CD14-positive monocyte (primary cell): ENCODE measurements around the gene RXFP2. TPM values are rescaled to one million over a fixed set of nuclear protein-coding genes. Genes with fewer than 3 reads are reported as not detected.

ENCODE experiments used
- DNase-seq, 3 donors: peaks; one replicate each; pipeline ENCODE4 v3.0.0-alpha.2; 2011 to 2022
- H2AFZ ChIP-seq: 2 replicates; pipeline ENCODE4 v1.6.0; 2012; ENCODE audit warnings: mild to moderate bottlenecking, low read depth, low read length, inconsistent platforms; ENCODE audit not compliant: insufficient read depth, poor library complexity, severe bottlenecking
- H3K27ac ChIP-seq, 2 donors: 1 replicate in 1 of 2; 2 replicates in 1 of 2; pipeline ENCODE4 v1.5.1; 2012 to 2013; ENCODE audit warnings: low read length in 2 of 2, control low read depth in 1 of 2, inconsistent platforms in 1 of 2, low read depth in 1 of 2, mild to moderate bottlenecking in 1 of 2
- H3K27me3 ChIP-seq, 2 donors: one replicate each; pipeline versions ENCODE4 v1.6.0 to v1.6.1; 2011 to 2013; ENCODE audit warnings: low read length in 2 of 2; ENCODE audit not compliant: control insufficient read depth in 2 of 2, insufficient read depth in 2 of 2
- H3K36me3 ChIP-seq, 2 donors: replicated peaks in 1 of 2; 1 replicate in 1 of 2; 2 replicates in 1 of 2; pipeline versions ENCODE4 v1.5.1 to v1.6.1; 2012 to 2013; ENCODE audit warnings: low read length in 2 of 2, control low read depth in 1 of 2, inconsistent platforms in 1 of 2, mild to moderate bottlenecking in 1 of 2; ENCODE audit not compliant: insufficient read depth in 2 of 2, control insufficient read depth in 1 of 2
- H3K4me1 ChIP-seq, 2 donors: 1 replicate in 1 of 2; 2 replicates in 1 of 2; pipeline versions ENCODE4 v1.5.1 to v1.6.1; 2012 to 2013; ENCODE audit warnings: low read length in 2 of 2, control low read depth in 1 of 2, inconsistent platforms in 1 of 2, mild to moderate bottlenecking in 1 of 2, moderate library complexity in 1 of 2; ENCODE audit not compliant: insufficient read depth in 2 of 2, control insufficient read depth in 1 of 2
- H3K4me2 ChIP-seq: replicated peaks from 2 replicates; pipeline ENCODE3; 2012; ENCODE audit warnings: low read length, moderate library complexity, mild to moderate bottlenecking; ENCODE audit not compliant: poor library complexity, severe bottlenecking; ENCODE audit errors: extremely low read depth
- H3K4me3 ChIP-seq, 3 experiments: fragments of 200-600 bp in 1 of 3; sonication (generic) in 1 of 3; replicated peaks in 1 of 3; 1 replicate in 2 of 3; 2 replicates in 1 of 3; pipeline ENCODE4 v1.5.1; 2011 to 2013; ENCODE audit warnings: low read length in 3 of 3, mild to moderate bottlenecking in 3 of 3, control low read depth in 2 of 3, low read depth in 2 of 3, inconsistent platforms in 1 of 3, moderate library complexity in 1 of 3
- H3K79me2 ChIP-seq: 2 replicates; pipeline ENCODE4 v1.6.0; 2012; ENCODE audit warnings: mild to moderate bottlenecking, control low read depth, inconsistent platforms, low read length, moderate library complexity; ENCODE audit not compliant: insufficient read depth
- H3K9ac ChIP-seq: 2 replicates; pipeline ENCODE4 v1.6.0; 2017; ENCODE audit warnings: low read length, mild to moderate bottlenecking; ENCODE audit not compliant: insufficient read depth, poor library complexity, severe bottlenecking
- H3K9me3 ChIP-seq, 2 donors: replicated peaks in 1 of 2; 1 replicate in 1 of 2; 2 replicates in 1 of 2; pipeline versions ENCODE4 v1.5.1 to v1.6.1; 2012 to 2013; ENCODE audit warnings: low read length in 2 of 2, control low read depth in 1 of 2; ENCODE audit not compliant: control insufficient read depth in 1 of 2, insufficient read depth in 1 of 2
- H4K20me1 ChIP-seq: 2 replicates; pipeline ENCODE4 v1.6.0; 2012; ENCODE audit warnings: mild to moderate bottlenecking, low read length, control low read depth, moderate library complexity; ENCODE audit not compliant: insufficient read depth
- H3K27ac Mint-ChIP-seq, 7 donors: one replicate each; pipeline ENCODE4 v1.8.0; 2020; ENCODE audit warnings: mild to moderate bottlenecking in 7 of 7, mixed read lengths in 7 of 7, moderate library complexity in 6 of 7, inconsistent platforms in 2 of 7
- H3K27me3 Mint-ChIP-seq, 3 donors: one replicate each; pipeline ENCODE4 v1.8.0; 2021 to 2022; ENCODE audit warnings: low read depth in 3 of 3, mild to moderate bottlenecking in 3 of 3, mixed read lengths in 3 of 3, moderate library complexity in 3 of 3, inconsistent platforms in 1 of 3
- H3K36me3 Mint-ChIP-seq, 2 donors: one replicate each; pipeline ENCODE4 v1.8.0; 2020; ENCODE audit warnings: mixed read lengths in 2 of 2, inconsistent platforms in 1 of 2, mild to moderate bottlenecking in 1 of 2
- H3K4me1 Mint-ChIP-seq: one replicate; pipeline ENCODE4 v1.8.0; 2020; ENCODE audit warnings: mild to moderate bottlenecking, mixed read lengths
- H3K4me3 Mint-ChIP-seq, 2 donors: one replicate each; pipeline ENCODE4 v1.8.0; 2020; ENCODE audit warnings: mild to moderate bottlenecking in 2 of 2, mixed read lengths in 2 of 2, moderate library complexity in 1 of 2
- H3K9me3 Mint-ChIP-seq, 7 donors: one replicate each; pipeline ENCODE4 v1.8.0; 2020 to 2022; ENCODE audit warnings: mixed read lengths in 7 of 7, mild to moderate bottlenecking in 6 of 7, moderate library complexity in 6 of 7, inconsistent platforms in 2 of 7
- WGBS: methylation state at CpG from one replicate; pipeline ENCODE4 v1.1.5; 2013; ENCODE audit warnings: missing lambda C conversion rate; ENCODE audit not compliant: insufficient coverage; 5-methylcytosine and 5-hydroxymethylcytosine counted together
- intact Hi-C, 2 donors: fragments of 100-400 bp; cut with micrococcal nuclease; formaldehyde crosslinking; loops; one replicate each; pipeline versions ENCODE4 v1.15.0 to v1.15.1; 2023
- polyA plus RNA-seq, 3 donors: library from polyadenylated mRNA; depleted of rRNA in 1 of 3; unstranded in 2 of 3; stranded (reverse) in 1 of 3; fragments of 300-500 nt in 2 of 3; fragments of >200 nt in 1 of 3; fragmentation: Illumina TruSeq in 2 of 3; gene quantifications; 1 replicate in 2 of 3; 2 replicates in 1 of 3; pipeline ENCODE4 v1.2.3, GENCODE V29; 2012 to 2021
- TF ChIP-seq, protein P1 (sequence below): fragments of 200-600 bp; IDR thresholded peaks from one replicate; pipeline ENCODE4 v1.8.0; 2022; ENCODE audit warnings: antibody characterized with exemption, mild to moderate bottlenecking

RXFP2 gene
- polyA plus RNA-seq, 3 donors, result 0.38 to 0.69 TPM; not detected in 1

DNA sequence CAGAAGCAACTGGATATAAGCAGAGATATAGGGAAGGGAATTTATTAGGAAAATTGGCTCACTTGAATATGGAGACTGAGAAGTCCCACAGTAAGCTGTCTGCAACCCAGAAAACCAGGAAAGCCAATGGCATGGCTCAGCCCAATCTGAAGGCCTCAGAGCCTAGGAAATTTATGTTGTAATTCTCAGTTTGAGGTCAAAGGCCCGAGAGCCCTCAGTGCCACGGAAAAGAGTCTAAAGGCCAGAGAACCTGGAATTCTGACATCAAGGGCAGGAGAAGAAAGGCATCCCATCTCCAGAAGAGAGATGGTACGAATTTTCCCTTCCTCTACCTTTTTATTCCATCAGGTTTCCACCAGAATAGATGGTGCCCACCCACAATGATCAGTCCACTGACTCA lies 20.1 kb upstream of the RXFP2 start:
- Histone ChIP-seq H3K9ac (no peak overlapping the region), H3K27ac (no peak overlapping the region), H3K4me3 (no peak overlapping the region), H3K36me3 (no peaks in the 10 kb centered on the region), H3K9me3 (no peaks in the 10 kb centered on the region), H4K20me1 (no peaks in the 10 kb centered on the region), H2AFZ (no peak overlapping the region), H3K4me1 (no peaks in the 10 kb centered on the region), H3K4me2 (no peak overlapping the region), H3K27me3 (no peaks in the 10 kb centered on the region), H3K79me2 (no peaks in the 10 kb centered on the region)
- Mint-ChIP-seq H3K27ac (no peak overlapping the region), H3K4me3 (no peak overlapping the region), H3K27me3 (peaks cover 0 to 2% (median 0%) of the 10 kb centered on the region in 3 donors), H3K4me1 (no peaks in the 10 kb centered on the region), H3K36me3 (peaks cover 13 to 20% of the 10 kb centered on the region in 2 donors), H3K9me3 (peaks cover 0 to 3% (median 2%) of the 10 kb centered on the region in 7 donors)
- intact Hi-C loops, result no loop called here
- DNase-seq, result no peak
- WGBS, result 100% methylated on average over 2 of the region's 3 CpGs
- TF ChIP-seq, protein P1, sequence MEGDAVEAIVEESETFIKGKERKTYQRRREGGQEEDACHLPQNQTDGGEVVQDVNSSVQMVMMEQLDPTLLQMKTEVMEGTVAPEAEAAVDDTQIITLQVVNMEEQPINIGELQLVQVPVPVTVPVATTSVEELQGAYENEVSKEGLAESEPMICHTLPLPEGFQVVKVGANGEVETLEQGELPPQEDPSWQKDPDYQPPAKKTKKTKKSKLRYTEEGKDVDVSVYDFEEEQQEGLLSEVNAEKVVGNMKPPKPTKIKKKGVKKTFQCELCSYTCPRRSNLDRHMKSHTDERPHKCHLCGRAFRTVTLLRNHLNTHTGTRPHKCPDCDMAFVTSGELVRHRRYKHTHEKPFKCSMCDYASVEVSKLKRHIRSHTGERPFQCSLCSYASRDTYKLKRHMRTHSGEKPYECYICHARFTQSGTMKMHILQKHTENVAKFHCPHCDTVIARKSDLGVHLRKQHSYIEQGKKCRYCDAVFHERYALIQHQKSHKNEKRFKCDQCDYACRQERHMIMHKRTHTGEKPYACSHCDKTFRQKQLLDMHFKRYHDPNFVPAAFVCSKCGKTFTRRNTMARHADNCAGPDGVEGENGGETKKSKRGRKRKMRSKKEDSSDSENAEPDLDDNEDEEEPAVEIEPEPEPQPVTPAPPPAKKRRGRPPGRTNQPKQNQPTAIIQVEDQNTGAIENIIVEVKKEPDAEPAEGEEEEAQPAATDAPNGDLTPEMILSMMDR, result no peak

DNA sequence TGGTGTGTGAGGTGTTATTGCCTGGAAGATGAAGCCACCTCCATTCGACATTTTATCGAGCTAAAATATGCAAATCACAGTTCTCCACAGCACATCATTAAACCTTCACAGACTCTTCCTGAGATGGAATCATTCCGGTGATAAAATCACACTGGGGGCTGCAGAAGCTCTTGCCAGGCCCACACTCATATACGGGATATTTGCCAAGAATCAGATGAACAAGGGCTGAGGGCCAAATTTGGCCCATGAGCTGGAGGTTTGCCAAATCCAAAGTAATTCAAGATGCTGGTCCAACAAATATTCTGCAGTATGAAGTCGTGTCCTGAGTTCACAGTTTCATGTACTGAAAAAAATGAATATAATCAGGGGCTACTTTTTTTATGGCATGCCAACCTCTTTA lies 16.7 kb upstream of the RXFP2 start:
- intact Hi-C loops, result no loop called here
- Histone ChIP-seq H3K27ac (no peak overlapping the region), H3K4me3 (no peak overlapping the region), H3K4me1 (no peaks in the 10 kb centered on the region), H3K27me3 (no peaks in the 10 kb centered on the region), H3K9ac (no peak overlapping the region), H3K79me2 (no peaks in the 10 kb centered on the region), H3K9me3 (no peaks in the 10 kb centered on the region), H3K4me2 (no peak overlapping the region), H2AFZ (no peak overlapping the region), H3K36me3 (no peaks in the 10 kb centered on the region), H4K20me1 (no peaks in the 10 kb centered on the region)
- peaks cover 0 to 4% (median 2%) of the 10 kb centered on the region in 3 donors for H3K27me3 Mint-ChIP-seq
- 83% methylated on average over 1 of the region's 5 CpGs for WGBS
- peaks cover 0 to 5% (median 0%) of the 10 kb centered on the region in 7 donors for H3K9me3 Mint-ChIP-seq
- no peak overlapping the region for H3K27ac Mint-ChIP-seq
- H3K4me1 Mint-ChIP-seq, result no peaks in the 10 kb centered on the region
- peaks cover 15 to 20% of the 10 kb centered on the region in 2 donors for H3K36me3 Mint-ChIP-seq
- TF ChIP-seq, protein P1, result no peak
- DNase-seq, result no peak
- H3K4me3 Mint-ChIP-seq, result no peak overlapping the region
